Activated T-cell treated with anti-CD3 and anti-CD28 coated beads for 24 hours (primary cell): ENCODE data around the gene FAF1.

Experiments used
- DNase-seq: peaks from one replicate; pipeline ENCODE4 v3.0.0-alpha.2; 2020; ENCODE audit warnings: low read depth

FAF1 gene

DNA sequence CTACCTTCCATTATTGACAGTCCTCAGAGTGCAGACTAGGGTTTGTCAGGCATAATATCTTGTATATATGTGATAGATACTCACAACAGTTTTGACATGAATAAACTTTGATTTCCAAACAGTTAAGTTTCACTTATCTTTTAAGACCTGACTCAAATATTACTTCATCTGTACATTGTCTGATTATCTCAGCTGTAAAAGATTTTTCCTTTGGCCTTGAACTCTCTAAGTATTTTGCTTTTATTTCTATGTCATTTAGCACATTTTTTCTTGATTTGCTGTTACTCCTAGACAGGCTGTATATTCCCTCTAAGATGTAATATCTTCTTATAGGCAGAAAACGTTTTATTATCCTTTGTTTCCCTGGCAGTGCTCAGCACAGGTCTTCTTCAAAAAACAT is 471.2 kb downstream of the FAF1 start:
- DNase-seq, result no peak

DNA sequence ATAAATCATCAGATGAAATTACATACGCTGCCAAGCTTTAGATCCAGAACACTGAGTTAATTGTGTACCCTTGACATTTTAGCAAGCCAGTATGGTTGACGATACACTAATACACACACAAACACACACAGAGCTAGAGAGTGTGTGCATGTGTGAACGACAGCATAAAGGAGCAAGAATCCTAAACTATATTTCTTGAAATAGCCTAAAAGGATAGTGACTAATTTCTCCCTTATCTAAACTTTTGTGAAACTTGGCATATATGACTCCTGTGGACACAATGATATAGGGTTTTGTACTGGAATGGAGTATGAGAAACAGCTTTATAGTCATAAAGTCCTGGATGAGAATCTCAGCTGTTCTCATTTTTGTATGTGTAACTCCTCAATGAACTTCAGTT is 471.7 kb downstream of the FAF1 start:
- DNase-seq, result no peak

DNA sequence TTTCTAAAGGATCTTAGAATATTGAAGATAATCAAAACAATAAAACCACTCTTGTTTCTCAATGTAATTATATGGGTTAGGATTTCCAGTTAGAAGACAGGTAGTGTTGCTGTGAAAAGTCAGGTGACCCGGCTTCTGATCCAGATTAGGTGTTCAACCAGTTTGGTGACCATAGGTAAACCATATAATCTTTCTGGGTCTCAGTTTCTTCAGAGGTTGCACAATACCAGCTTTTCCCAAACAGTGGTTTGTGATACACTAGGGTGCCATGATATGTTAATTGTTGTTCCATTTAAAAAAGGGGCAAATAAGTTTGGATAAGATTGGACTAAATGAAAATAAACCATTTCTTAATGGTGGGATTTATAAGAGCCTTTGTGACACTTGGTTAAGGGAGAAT is 472.3 kb downstream of the FAF1 start:
- no peak for DNase-seq

DNA sequence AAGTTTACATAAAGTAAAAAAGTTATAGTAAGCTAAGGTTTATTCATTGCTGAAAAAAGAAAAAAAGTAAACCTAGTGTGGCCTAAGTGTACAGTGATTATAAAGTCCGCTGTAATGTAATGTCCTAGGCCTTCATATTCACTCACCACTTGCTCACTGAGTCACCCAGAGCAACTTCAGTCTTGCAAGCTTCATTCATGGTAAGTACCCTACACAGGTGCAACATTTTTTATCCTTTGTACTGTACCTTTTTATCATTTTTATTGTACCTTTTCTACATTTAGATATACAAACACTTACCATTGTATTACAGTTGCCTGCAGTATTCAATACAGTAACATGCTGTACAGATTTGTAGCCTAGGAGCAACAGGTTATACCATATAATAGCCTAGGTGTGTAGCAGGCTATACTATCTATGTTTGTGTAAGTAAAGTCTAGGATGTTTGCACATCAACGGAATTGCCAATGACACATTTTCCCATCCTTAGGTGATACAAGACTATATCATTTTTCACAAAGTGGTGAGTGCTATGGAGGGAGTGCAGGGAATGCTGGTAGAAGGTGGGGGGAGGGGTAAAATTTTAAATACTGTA is 478.8 kb downstream of the FAF1 start:
- no peak for DNase-seq

DNA sequence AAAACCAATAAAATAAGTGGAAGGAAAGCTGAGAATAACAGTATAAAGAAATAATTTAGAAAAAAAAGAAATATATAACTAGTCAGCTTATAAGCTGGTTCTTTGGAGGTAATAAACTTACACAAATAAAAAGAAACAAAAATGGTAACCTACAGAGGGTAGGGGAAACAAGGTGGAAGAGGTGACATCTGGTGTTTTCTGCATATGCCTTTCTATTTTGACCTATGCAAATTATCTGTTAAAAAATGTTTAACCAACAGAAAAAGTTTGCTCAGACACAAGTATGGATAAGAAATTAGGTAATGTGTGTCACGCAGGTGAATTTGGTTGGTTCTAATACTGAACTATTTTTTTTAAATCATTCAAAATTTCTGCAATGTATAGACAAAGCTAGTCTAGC is 483.3 kb downstream of the FAF1 start:
- no peak for DNase-seq

DNA sequence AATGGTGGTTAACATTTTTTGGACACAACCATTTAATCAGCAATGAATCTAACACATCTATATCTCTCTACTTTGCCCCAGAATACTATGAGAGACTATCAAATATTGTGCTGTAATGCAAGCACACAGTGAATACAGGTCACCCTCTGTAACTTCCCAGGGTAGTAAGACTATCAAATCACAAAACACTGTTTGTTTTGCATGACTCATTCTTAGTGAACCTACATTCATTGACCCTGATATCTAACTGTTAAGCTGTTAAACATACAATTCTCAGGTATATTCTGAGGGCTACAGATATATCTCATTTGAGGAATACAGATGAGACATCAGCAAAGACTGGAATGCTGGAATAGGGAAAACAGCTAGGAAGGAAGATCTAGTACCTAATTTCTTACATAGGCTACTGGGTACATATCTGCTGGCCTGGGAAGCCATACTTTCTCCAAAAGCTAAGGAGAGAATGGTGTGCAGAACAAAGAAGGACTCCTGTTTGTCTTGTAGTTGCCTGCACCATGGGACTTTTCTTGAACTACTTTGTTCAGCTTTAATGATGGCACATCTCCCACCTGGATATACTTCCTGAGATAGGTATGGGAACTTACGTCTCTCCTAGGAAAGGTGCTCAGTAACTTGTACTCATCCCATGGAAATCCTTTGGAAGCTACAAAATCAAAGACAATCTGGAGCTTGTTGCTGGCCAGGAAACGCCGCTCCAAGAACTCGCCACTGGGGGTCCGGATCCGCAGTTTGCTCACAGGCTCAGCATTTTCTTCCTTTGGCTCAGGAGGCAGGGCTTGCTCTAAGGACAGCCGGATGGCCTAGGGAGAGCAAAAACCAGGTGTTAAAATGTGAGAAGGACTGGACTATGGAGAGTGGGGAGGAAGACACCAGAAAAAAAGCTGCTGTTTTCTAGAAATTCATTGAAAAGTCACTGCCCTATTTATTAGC is 484.9 kb downstream of the FAF1 start:
- no peak for DNase-seq

DNA sequence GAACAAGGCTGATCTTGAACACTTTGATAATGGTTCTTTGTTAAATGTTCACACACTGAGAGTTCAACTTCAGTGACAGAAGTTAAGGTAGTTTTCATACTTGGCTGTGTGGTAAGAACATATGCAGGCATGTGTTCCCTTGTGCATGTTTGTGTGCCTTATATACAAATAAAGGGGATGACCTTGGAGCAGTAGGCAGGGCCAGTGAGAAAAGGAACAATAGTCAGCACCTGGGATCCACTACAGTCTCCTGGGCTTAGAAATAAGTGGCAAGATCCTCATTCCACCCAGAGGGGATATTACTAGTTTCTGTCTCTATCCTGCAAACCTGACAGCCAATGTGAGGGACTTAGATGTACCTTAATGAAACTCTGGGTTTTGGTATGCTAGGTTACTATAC is 486.6 kb downstream of the FAF1 start:
- DNase-seq, result no peak

DNA sequence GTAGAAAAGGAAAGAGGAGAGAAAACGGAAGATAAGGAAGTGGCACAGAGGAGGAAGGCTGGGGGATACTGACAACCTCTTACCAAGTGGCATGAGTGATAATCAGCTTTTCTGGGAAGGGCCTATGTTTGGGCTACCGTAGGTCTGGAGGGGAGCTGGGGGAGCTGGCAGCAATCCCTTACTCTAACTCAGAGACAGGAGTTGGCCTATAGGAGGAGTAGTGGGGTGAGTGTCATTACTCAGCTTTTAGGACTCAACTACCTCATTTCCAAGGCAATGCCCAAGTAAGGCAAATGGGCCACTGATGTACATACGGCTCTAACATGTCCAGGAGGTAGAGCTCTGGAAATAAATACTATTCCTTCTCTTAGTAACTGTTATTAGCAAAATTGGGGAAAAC is 488.1 kb downstream of the FAF1 start:
- no peak for DNase-seq

DNA sequence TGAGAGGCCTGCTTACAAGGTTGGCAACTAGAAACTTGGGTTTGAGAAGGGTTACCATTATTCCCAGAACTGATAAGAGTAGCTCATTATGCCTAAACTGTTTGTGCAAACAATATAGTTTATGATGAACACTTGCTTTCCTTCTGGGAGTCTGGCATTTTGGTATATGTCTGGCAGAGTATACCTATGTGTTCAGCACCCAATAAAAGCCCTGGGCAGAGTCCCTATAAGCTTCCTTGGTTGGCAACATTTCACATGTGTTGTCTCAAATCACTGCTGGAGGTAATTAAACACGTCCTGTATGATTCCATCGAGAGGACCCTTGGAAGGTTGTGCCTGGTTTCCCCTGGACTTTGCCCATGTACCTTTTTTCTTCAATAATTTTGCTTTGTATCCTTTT is 497.1 kb downstream of the FAF1 start:
- DNase-seq, result no peak

DNA sequence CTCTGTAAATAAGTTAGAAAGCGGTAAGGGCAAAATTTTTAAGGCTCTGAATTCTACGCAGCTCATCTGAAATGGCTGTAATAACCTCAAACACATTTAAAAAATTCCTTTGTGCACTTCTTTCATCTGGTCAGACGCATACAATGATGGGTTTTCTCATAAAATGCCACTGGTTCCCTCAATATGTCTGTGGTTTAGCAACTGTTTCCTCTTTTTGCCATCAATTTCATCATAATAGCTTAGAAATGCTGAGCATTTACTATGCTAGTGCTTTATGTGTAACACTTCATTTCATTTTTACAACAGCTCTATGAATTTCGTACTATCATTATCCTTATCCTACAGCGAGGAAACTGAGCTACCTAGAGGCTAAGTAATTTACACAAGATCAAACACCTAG is 501.6 kb downstream of the FAF1 start:
- DNase-seq, result no peak

DNA sequence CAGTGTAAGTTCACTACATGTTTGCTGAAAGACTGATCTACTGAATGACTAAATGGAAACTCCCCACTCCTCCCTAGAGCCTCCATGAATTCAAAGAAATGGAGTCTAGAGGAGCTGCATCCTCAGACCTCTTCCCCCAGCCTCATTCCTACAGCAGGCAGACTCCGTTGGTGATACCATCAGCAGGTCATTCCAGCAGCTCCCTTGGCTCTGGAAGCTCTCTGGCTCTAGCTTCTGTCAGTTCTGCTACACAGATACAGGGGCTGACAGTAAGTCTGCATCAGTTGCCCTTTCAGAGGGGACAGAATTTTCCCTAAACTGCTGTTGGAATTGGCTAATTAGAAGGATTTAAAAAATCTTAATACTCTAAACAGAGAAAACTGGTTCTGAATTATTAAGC is 505.2 kb downstream of the FAF1 start:
- DNase-seq, result no peak

DNA sequence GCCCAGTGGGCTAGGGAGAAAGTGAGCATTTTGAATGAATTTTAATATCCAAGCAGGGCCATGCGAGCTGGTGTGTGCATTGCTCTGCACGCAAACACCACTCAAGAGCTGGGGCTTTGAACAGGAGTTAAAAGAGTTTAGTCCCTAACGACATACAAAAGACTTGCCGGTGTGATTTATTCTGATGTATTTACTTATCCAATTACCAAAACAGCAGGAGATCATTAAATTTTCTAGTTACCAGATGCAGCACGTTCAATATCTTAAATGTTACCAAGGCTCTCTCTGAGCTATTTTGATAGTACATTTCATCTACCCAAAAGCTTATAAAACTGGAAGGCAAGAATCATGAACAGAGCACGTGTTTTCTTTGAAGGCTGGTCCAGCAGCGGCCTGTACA is 506.8 kb downstream of the FAF1 start:
- no peak for DNase-seq

DNA sequence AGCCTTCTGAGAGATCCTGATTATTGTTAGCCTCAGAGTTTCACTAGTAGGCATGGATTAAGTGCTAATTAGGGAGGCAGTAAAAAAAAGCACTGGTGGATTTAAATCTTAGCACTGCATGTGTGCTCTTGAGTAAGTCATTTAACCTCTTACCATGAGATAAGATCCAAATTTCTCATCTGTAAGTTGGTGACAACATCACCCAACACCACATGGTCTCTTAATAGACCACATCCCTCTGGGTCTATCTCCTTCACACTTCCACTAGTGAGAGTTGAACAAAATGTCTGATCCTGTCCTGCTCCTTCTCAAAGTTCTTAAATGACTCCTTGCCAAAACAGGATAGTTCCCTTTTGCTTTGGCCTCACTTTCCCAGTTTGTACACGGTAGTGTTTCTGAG is 507.4 kb downstream of the FAF1 start:
- no peak for DNase-seq

DNA sequence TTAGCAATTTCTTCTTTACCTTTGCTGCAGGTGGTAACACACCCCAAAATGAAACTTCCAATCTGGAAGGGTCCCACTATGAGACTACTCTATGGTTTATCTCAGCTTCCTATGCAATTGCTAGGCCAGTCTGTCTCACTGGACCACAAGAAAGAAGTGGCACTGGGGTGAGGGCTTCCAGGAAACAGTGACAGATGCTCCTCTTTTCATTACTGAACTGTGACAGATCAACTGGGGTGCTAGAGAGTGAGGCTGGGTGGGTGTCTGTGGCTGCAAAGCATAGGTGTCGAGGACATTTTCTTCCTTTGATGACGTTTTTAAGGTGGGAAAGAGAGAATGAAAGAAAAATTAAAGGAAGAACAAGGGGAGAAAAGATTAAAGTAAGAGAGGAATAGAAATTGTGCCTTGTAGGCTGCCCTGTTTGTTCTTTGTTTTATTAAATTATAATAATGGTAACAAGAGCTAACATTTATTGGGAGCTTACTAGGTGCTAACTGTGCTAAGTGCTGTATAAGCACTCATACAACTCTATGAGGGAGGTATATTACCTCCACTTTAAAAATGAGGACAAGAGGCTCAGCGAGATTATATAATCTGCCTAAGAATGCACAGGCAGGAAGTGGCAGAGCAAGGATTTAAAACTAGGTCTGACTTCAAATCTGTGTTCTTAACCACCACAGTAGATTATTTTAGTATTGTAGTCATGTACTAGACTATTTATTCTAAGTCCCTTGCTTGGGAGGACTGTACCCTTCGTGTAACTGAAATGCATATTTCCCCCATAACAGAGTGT is 509.0 kb downstream of the FAF1 start:
- DNase-seq, result no peak

DNA sequence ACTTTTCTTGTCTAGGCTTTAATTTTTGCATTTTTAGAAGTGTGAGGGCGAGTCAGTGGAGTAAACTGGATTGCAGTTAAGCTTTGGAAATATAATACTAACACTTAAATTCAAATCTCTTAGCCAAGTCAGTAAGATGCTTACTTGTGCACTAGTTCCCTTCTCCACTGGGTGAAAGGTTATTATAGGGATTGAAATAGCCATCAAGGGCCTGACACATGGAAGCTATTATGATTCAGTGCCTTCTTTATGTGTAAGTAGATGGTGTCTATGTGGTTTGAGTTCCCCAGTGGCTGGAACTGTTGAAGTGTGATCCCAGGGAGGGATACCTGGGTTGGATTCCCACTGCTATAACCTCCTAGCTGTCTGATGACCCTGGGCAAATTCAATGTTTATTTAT is 512.1 kb downstream of the FAF1 start:
- DNase-seq, result no peak

DNA sequence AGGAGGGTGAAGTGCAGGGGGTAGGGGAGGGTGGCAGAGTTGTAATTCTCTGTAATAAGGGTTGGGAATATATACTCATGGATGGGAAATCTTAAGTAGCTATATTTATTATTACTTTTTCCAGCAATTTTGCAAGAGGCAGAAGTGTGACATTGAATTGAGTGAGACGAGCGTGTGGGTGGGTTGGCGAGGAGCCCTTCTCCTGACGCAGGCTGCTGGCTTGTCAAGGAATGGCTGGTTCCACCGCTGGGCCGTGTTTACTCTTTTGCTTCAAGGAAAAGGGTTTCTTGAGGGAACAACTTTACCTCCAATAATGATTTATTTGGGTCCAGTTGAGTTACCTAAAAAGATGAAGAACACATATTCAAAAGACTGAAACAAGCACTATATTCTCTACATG is 518.9 kb downstream of the FAF1 start:
- DNase-seq, result no peak

DNA sequence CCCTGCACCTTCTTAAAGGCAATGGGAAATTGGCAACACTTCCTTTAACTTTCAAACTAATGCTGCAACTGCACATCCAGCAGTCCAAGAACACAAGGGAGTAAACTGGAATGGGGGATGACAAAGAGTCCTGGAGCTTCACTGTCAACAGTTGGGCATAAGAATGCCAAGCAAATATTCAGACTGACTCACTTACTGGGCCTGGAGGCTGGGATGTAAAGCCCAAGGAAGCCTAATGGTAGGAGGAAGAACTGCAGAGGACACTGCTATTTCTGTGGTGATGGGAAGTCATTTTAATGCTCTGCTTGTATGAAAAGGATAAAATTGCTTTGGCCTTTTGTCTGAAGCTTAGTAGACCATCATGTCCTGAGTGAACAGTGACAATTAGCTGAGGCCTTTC is 521.1 kb downstream of the FAF1 start:
- no peak for DNase-seq

DNA sequence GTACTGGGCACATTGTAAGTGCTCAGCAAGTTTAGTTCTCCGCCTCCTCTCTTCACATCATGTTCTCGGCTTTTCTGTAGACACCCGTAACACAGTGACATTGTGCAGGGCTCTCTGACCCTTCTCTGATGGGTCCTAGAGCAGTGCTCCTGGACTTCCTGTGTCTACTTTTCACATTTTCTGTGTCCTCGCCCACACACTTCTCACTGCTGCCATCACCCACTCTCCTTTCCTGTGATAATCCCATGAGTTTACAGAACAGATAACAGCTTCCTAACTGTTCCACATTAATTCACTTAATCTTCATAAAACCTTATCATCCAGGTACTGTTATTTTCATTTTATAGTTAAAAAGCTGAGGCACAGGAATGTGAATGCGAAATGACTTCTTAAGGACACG is 523.6 kb downstream of the FAF1 start:
- DNase-seq, result no peak

DNA sequence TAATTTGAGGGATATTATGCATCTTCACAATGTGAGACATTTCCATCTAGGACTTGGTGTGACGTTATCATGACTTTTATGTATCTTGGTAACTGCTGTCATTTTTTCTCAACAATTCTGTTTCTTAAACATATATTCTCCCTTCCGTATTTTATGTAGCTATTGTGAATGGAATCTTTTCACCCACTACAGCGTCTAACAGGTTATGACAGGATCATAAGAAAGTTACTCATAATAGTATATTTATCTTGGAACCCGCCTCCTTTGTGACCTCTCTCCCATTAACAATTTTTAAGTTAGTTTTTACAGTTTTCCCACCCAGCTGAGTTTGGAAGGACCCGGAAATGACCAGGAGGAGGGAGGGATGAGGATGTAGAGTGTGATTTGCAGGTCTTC is 530.1 kb downstream of the FAF1 start:
- no peak for DNase-seq

DNA sequence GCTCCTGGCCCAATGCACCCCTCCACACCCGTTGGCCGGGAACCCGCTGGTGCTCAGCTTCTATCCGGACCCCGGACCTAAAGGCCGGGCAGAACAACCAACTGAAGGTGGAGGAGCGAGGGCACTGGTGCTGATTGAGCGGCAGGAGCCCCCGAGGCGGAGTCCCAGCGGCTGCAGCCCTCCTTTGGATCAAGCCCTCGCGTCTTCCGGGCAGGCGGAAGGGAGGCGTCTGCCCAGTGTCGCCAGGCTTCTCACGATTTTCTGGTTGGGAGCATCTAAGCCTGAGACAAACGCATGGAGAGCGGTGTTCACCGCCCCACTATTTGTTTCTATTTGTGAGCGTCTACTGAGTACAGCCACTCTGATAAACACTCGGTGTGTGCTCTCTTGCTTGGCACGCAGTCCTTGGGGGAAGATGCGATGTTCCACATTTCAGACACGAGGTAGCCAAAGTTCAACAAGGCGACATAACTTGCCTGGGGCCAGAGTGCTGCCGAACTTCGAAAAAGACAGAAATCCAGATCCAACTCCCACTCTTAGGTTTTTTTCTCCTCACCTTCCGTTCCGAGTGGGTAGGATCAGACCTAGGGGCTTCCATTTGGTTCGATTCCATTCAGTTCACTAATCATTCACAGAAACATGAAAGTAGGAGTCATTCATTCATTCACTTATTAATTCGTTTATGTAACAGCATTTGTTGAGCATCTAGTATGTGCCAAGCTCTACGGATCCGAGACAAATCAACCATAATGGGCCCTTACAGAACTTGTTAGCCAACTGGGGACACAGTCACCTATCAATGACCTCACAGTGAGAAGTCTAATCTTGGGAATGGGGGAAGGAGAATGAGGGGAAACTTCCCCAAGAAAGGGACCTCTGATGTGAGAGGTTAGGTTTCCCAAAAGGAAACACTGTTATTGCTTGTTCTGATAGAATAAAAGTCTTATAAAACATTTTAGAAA is 532.0 kb downstream of the FAF1 start:
- DNase-seq, result no peak

DNA sequence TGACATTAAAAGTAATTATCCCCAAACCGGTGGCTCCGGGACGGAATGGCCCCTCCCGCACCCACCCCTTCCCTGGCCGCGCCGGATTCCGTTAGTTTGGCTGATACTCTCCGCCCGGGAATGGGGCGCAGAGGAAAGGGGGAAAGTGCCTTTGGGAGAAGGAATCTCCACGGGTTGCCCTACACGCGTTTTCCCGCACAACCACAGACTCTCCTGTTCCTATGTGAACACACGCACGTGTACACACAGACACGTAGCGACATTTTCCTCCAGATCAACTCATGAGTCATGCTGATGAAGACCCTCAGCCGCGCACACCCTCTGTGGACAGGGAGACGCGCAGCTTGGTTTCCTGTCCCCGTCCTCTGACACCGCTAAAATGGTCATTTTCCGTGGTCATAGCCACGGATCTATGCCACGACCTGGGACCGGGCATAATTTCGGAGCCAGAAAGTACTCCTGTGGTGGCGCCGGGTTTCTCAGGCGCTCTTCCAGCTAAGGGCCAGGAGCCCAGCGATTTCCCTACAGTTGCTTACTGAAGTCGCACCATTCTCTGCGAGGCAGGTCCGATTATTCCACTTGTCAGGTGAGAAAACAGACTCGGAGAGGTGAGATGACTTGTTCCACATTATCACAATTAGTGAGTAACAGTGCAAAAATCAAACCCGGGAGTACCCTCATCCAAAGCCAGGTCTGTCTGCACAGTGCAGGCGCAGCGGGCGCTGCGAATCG is 532.8 kb downstream of the FAF1 start:
- DNase-seq, result no peak
